Suppressor macrophage treated with lipopolysaccharide for 4 hours (primary cell): ENCODE data around the gene POLR2C.

Source experiments
- DNase-seq: peaks from one replicate; pipeline ENCODE4 v3.0.0-alpha.2; 2020

POLR2C gene

GRCh38 chr16:57504491-57504890 lies 42.0 kb downstream of the POLR2C start:
- no peak for DNase-seq

GRCh38 chr16:57505169-57505568 lies 42.7 kb downstream of the POLR2C start:
- DNase-seq, result no peak

- no peak for DNase-seq
Measured at GRCh38 chr16:57507136-57508034, 44.9 kb downstream of the POLR2C start.

- no peak for DNase-seq
Measured at GRCh38 chr16:57508035-57508425, 45.6 kb downstream of the POLR2C start.

- DNase-seq, result no peak
Measured at GRCh38 chr16:57509231-57509923, 46.9 kb downstream of the POLR2C start.

GRCh38 chr16:57510016-57510871 lies 47.8 kb downstream of the POLR2C start:
- DNase-seq, result no peak

GRCh38 chr16:57512296-57513001 lies 50.0 kb downstream of the POLR2C start:
- no peak for DNase-seq

GRCh38 chr16:57513371-57514102 lies 51.1 kb downstream of the POLR2C start:
- DNase-seq, result no peak

GRCh38 chr16:57514371-57514770 lies 51.9 kb downstream of the POLR2C start:
- DNase-seq, result no peak

GRCh38 chr16:57514791-57515600 lies 52.5 kb downstream of the POLR2C start:
- no peak for DNase-seq

- no peak for DNase-seq
Measured at GRCh38 chr16:57516176-57516725, 53.8 kb downstream of the POLR2C start.

- no peak for DNase-seq
Measured at GRCh38 chr16:57516773-57517172, 54.3 kb downstream of the POLR2C start.

GRCh38 chr16:57517397-57518367 lies 55.2 kb downstream of the POLR2C start:
- DNase-seq, result no peak

- no peak for DNase-seq
Measured at GRCh38 chr16:57518520-57518919, 56.0 kb downstream of the POLR2C start.

- no peak for DNase-seq
Measured at GRCh38 chr16:57518922-57519321, 56.4 kb downstream of the POLR2C start.

GRCh38 chr16:57519796-57520360 lies 57.4 kb downstream of the POLR2C start:
- DNase-seq, result peak; percentile 84
